NCI-H2196 treated with DMSO at 0.1 percent for 48 hours (cell line): ENCODE data around the gene SPAG5.
"Not testable (repeated sequence)": the region's sequence is repeated elsewhere in the genome, so short reads cannot be mapped to it uniquely, and the experiment has no call there.

ENCODE experiments used
- DNase-seq: peaks from one replicate; lab custom pipeline; 2025; ENCODE audit not compliant: unreplicated experiment; lab: John Stamatoyannopoulos, UW

The SPAG5 gene

DNA sequence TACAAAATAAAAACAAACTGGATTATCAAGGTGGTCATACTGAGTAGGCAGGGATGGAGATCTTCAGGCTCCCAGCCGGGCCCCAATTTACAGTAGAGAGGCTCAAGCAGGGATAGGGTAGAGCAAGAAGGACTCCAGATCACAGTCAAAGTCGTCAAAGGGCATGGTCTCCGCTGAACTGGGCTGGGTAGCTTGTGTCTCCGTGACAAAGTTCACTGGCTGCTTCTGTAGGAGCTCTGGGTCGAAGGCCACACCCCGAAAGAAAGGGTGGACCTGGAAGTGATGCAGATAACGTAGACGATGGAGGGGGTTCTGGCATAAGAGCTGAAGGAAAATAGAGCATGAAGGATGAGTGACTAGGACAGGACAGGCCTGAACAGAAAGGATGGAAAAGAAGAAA, 11.6 kb upstream of the SPAG5 start:
- no peak for DNase-seq

DNA sequence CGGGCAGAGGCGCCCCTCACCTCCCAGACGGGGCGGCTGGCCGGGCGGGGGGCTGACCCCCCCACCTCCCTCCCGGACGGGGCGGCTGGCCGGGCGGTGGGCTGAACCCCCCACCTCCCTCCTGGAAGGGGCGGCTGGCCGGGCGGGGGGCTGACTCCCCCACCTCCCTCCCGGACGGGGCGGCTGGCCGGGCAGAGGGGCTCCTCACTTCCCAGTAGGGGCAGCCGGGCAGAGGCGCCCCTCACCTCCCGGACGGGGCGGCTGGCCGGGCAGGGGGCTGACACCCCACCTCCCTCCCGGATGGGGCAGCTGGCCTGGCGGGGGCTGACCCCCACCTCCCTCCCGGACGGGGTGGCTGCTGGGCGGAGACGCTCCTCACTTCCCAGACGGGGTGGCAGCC, 5.2 kb upstream of the SPAG5 start:
- DNase-seq: not testable (repeated sequence)

- DNase-seq: peak; percentile 5
Measured at GRCh38 chr17:28599311-28600184, 723 bp upstream of the SPAG5 start.

DNA sequence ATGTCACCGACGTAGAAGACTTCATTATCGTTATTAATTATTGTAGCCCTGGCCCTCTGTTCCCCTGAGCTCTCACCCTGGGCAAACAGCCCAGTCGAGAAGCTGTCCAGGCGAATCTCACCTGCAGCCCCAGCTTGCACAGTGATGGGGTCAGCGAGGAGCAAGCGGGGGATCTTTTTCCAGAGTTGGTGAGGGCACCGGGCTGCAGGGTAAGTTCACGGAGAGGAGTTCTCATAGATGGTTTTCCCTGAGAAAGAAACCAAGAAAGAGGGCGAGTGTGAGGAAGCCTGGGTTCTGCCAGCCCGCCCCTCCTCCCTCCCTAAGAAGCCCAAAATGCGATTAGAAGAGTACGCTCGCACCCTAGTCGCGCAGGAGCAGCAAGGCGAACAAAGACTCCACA, 436 bp downstream of the SPAG5 start:
- DNase-seq: no peak

DNA sequence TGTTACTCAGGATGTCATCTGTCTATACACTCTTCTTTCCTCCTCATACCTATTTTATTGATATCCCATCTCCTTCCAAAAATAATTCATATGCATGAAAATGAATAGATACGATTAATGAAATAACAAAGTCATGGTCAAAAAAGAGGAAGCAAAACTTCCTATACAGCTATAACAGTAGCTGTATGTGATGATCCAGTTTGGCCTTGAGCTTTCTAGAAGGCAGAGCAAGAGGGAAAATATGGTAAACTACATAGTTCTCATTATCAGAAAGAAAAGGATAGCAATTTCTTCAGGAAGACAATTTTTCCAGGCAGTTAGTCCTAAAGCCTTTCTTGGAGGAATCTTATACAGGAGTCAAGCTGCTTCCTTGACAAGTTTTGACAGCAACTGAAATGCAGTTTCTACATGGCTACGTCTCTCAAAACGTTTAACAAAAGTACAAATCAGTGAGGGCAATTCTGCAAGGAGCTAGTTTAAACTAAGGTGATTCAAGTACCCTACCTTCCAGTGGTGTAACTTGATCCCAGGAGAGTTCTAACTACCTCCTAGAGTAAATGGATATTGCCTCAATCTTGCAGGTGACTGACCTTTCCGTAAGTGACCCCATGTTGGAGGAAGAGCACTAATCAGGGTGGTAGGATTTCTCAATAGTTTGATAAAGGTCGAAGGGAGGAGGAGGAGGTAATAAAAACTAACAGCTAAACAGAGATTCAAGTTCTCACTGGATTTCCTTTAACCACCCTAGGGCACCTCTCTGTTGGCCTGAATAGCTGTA, 1.0 kb downstream of the SPAG5 start:
- no peak for DNase-seq

- DNase-seq: no peak
Measured at GRCh38 chr17:28592260-28592659, 6.6 kb downstream of the SPAG5 start.

GRCh38 chr17:28585851-28586250, 13.0 kb downstream of the SPAG5 start:
- DNase-seq: no peak

DNA sequence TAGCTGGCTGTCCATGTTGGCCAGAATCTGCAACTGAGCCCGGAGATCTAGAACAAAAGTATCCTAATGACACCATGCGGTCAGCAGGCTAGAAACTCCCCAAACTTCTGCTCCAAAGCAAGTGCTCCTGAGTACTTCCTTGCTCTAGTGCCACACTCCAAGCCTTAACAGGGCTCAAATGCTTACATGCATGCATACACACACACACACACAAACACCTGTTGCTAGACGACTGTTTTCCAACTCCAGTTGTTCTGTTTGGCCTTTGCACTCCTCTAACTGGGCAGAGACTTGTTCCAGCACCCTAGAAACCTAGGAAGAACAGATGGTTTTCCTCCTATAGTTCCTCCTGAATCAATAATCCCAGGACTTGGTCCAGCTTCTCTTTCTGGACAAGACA, 14.4 kb downstream of the SPAG5 start:
- DNase-seq: no peak

GRCh38 chr17:28582513-28582912, 16.3 kb downstream of the SPAG5 start:
- DNase-seq: no peak

GRCh38 chr17:28580959-28581358, 17.9 kb downstream of the SPAG5 start:
- no peak for DNase-seq

- DNase-seq: no peak
Measured at GRCh38 chr17:28579526-28579925, 19.3 kb downstream of the SPAG5 start.

DNA sequence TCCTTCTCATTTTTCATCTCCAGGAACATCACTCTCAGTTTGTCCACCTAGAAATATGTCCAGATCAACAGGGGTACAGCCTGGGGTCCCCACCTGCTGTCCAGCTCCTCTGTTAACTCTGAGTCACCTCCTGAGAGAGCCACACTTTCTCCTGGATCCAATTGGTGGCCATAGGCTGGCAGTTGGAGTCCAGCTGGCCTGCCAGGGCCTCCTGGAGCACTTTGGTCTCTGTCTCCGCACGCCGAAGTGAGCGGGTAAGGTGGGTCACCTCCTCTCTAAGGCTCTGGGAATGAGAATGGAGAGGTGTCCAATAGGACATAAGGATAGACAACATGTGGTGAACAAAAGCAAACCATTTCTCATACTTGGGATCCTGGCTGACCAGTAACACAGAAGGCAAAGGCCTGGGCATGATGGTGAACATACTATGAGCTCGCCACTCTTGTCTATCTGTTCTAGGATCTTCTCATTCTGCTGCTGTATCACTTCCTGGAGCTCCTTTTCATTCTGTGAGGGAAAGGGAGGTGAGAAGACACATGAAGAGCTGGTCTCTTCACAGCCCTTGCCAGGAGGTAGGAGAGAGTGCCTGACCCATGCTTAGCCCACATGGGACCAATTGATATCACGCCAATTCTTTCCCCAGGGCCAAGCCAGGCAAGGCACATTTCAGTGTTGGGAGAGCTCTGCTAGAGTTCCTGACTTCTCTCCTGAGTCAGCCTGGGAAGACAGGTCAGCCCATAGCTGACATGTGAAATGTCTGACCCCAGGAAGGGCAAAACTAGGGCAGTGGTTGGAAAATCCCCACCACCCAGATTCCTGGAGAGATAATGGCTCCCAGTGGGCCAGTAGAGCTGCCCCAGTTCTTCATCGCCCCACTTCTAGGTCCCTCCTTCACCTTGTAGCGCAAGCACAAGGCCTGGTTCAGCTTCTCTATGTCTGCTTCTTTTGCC, 20.3 kb downstream of the SPAG5 start:
- DNase-seq: no peak

DNA sequence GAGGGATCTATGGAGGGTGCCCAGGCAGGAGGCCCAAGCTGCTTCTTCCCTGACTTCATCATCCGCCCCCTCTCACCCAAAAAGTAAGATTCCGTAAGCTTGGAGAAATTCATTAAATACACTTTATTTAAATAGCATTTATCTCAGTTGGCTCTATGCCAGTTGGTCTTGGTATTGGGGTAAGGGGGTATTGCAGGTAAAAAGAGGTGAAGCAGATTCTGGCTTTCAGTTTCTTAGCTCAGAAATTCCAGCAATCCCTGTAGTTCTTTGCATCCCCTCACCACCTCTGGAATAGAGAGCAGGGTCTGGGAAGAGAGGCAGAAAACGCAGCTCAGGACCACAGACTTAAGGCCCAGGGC, 21.4 kb downstream of the SPAG5 start:
- no peak for DNase-seq

GRCh38 chr17:28576758-28577465, 21.9 kb downstream of the SPAG5 start, which contains the start of gene ALDOC:
ALDOC (minus strand) TSS chr17:28576895; CDS start chr17:28575532, 1,363 bp downstream.
- DNase-seq: peak; percentile 68

DNA sequence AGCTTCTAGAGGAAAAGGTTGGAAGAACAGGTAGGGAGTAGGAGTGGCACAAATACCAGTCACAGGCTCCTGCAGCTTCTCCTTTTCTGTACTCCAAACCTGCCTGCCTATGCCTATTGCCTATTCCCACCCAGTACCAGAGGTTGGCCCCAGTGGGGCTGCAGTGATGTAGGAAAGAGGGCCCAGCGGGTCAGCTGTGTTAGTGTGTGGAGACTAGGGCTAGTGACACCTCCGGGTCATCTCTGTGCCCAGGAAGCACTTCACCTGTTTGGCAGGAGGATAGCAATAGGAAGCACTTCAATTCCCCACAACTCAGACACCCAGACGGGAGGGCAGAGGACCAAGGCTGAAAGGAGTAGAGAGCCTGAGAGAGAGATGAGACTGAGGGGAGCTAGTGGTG, 22.8 kb downstream of the SPAG5 start:
- not testable (repeated sequence) for DNase-seq

- no peak for DNase-seq
Measured at GRCh38 chr17:28575126-28575795, 23.6 kb downstream of the SPAG5 start.

- no peak for DNase-seq
Measured at GRCh38 chr17:28574526-28574925, 24.3 kb downstream of the SPAG5 start.

- DNase-seq: no peak
Measured at GRCh38 chr17:28573966-28574480, 24.8 kb downstream of the SPAG5 start.

GRCh38 chr17:28573521-28573920, 25.3 kb downstream of the SPAG5 start:
- no peak for DNase-seq

DNA sequence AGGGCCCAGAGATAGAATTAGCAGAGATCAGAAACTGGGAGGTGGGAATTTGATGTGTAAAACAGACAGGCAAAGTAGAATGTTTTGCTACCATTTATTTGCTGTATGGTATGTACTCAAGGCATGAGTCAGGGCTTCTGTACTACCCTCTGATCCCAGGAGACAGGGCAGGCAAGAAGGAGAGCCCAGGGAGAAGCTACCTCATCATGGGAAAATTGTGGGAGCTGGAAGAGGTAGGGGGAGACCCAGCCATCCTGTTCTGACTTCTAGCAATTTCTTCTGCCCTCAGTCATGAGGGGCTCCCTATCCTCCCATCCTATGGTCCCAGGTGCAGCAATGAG, 25.8 kb downstream of the SPAG5 start:
- DNase-seq: no peak
